GM19099 (cell line): ENCODE data around the gene CDC25B.

Experiments used
- POLR2A ChIP-seq: IDR thresholded peaks from 3 replicates; pipeline ENCODE4 v1.6.1; 2011; ENCODE audit warnings: low read depth; ENCODE audit not compliant: insufficient read length; ENCODE audit errors: extremely low read depth

CDC25B gene

GRCh38 chr20:3788685-3789155 is 7.4 kb upstream of the CDC25B start:
- TF ChIP-seq POLR2A = no peak

GRCh38 chr20:3794701-3795420 is 1.2 kb upstream of the CDC25B start:
- TF ChIP-seq POLR2A = no peak

- no peak for TF ChIP-seq POLR2A
Measured at GRCh38 chr20:3796477-3797225, 541 bp downstream of the CDC25B start.

GRCh38 chr20:3797226-3797545 is 1.1 kb downstream of the CDC25B start:
- no peak for TF ChIP-seq POLR2A

DNA sequence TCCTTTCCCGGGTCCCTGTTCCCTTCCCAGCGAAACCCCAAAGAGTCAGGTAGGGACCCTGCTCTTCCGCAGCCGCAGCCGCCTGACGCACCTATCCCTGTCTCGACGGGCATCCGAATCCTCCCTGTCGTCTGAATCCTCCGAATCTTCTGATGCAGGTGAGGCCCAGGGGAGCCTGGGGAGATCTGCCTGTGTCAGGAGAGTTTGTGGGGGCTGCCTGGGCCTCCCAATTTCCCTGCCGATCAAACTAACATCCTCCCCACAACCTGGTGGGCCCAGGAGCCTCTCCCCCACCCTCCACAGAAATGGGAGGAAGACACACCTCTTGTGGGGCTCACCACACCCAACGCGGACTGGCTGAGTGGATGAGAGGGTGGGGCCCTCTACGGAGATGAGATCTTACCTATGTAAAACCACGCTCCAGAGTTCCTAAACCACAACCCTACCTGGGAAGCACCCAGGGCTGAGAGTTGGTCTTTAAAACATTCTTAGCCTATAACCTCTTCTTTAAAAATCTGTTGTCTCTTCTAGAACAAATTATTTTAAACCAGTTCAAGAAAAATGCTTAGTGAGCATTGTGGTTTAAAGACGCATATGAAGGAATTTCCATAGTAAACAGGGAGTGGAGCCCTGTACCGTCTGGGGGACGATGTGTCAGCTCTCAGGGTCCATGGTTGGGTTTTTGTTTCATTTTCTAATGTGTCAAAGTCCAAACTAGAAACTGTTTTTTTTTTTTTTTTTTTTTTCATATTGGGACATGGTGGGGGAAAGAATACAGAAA is 1.7 kb downstream of the CDC25B start:
- TF ChIP-seq POLR2A = peak; percentile 14

GRCh38 chr20:3798373-3798768 is 2.3 kb downstream of the CDC25B start:
- TF ChIP-seq POLR2A = no peak

DNA sequence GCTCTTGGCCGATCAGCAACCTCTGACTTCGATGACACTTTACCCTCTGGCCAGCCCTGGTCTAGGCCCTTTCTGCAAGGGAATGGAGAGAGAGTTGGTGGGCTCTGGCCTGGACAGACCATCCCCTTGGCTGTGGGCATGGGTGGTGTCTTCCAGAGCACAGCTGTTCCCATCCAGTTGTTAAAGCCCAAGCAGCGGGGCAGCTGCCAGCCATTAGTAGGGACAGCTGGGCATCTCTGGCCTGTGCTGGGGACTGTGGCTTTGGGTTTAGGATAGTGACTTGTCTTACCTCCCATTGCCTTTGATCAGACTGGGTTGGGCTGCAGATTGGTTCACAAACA is 2.8 kb downstream of the CDC25B start:
- TF ChIP-seq POLR2A = no peak

DNA sequence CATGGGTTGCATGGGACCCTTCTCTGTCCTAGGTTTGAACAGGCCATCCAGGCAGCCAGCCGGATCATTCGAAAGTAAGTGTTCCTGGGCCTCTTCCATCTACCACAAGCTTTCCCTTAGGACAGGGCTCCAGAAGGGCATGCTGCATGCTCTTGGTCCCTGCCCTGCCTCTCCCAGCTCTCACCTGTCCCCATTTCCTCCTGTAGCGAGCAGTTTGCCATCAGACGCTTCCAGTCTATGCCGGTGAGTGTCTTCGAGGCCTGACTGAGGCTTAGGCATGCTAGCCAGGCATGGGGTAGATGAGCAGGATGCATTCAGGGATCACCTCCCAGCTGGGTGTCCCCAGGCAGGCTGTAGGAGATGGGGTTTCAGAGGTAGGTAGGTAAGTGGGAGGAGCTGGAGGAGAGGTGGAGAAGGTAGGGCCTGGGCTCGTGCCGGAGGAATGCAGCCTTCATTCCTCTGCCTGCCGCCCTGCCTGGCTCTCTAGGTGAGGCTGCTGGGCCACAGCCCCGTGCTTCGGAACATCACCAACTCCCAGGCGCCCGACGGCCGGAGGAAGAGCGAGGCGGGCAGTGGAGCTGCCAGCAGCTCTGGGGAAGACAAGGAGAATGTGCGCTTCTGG is 4.3 kb downstream of the CDC25B start:
- no peak for TF ChIP-seq POLR2A

- no peak for TF ChIP-seq POLR2A
Measured at GRCh38 chr20:3800878-3801260, 4.8 kb downstream of the CDC25B start.

DNA sequence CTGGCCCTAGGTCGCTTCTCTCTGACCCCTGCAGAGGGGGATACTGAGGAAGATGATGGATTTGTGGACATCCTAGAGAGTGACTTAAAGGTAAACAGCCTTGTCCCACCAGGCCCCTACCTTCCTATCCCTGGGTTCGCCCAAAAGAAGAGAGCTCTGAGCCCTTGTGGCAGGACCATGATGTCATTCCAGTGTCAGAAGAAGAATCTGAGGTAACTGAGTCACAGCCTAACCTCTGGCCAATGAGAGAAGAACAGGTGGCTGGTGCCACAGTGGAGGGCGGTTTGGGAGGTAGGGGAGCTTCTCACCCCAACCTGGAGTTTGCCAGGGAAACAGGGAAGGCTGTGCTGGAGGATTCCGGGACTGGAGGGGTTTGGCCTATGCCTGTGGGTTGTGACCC is 5.2 kb downstream of the CDC25B start:
- TF ChIP-seq POLR2A = no peak

- no peak for TF ChIP-seq POLR2A
Measured at GRCh38 chr20:3801846-3802245, 5.7 kb downstream of the CDC25B start.

GRCh38 chr20:3802524-3803239 is 6.6 kb downstream of the CDC25B start:
- TF ChIP-seq POLR2A = no peak

DNA sequence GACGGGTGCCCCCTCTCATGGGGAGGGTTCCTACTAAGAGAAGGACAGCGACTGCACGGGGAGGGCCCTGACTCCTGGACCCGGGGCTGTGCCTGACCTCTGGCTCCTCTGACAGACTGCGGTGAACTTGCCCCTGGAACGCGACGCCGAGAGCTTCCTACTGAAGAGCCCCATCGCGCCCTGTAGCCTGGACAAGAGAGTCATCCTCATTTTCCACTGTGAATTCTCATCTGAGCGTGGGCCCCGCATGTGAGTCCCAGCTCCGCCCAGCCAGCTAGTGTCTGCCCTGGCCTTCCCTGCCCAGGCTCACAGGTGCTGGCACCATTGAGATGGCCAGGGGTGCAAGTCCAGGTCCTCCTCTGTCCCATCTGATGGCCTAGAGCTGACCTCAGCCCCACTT is 7.2 kb downstream of the CDC25B start:
- TF ChIP-seq POLR2A = no peak

DNA sequence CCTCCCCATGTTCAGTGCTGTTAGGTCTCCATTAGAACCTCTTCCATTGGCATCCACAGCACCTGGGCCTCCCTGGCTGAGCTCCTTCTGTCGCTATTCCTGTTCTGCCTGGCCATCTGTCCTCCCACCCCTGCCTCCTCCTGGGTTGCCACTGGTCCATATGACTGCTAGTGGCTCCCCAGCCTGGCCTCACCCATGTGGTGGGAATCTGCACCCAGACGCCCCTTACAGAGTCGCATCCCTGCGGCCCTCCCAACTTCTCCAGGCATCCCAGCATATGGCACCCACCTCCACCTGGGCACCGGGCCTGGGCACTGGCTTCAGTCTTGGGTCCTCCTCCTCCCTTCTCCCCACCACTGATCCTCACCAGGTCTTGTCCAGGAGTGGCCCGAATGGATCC is 7.7 kb downstream of the CDC25B start:
- TF ChIP-seq POLR2A = no peak
